Keratinocyte (primary cell): ENCODE measurements around the gene OR8G5. TPM values are rescaled to one million over a fixed set of nuclear protein-coding genes. Genes with fewer than 3 reads are reported as not detected.

Experiments used
- DNase-seq: peaks from one replicate; pipeline ENCODE4 v3.0.0-alpha.2; 2011; ENCODE audit warnings: low read depth, missing footprints, low spot score
- FAIRE-seq: peaks from 2 replicates; lab custom pipeline; 2011; peaks lifted over from hg19 to GRCh38; lab: Jason Lieb, UNC
- H2AFZ ChIP-seq: 2 replicates; pipeline ENCODE4 v1.6.0; 2012; ENCODE audit warnings: low read length, control low read depth, inconsistent platforms; ENCODE audit not compliant: control insufficient read depth
- H3K27ac ChIP-seq: 2 replicates; pipeline ENCODE4 v1.5.1; 2011; ENCODE audit warnings: low read length; ENCODE audit not compliant: control insufficient read depth, insufficient read depth
- H3K27me3 ChIP-seq: 3 replicates; pipeline ENCODE4 v1.6.0; 2011; ENCODE audit warnings: low read length; ENCODE audit not compliant: control insufficient read depth, insufficient read depth; ENCODE audit errors: extremely low read depth
- H3K36me3 ChIP-seq, 2 experiments: 2 replicates in 1 of 2; 3 replicates in 1 of 2; pipeline ENCODE4 v1.5.1; 2011; ENCODE audit warnings: low read length in 2 of 2, mild to moderate bottlenecking in 1 of 2; ENCODE audit not compliant: control insufficient read depth in 2 of 2, insufficient read depth in 2 of 2; ENCODE audit errors: extremely low read depth in 1 of 2
- H3K4me1 ChIP-seq: 3 replicates; pipeline ENCODE4 v1.5.1; 2011; ENCODE audit warnings: low read length; ENCODE audit not compliant: control insufficient read depth, insufficient read depth; ENCODE audit errors: extremely low read depth
- H3K4me2 ChIP-seq: 3 replicates; pipeline ENCODE4 v1.6.0; 2011; ENCODE audit warnings: low read depth, low read length; ENCODE audit not compliant: control insufficient read depth, insufficient read depth; ENCODE audit errors: extremely low read depth
- H3K4me3 ChIP-seq, 3 experiments: fragments of 200-600 bp in 1 of 3; sonication (generic) in 1 of 3; 2 replicates in 2 of 3; 3 replicates in 1 of 3; pipeline ENCODE4 v1.5.1; 2011 to 2016; ENCODE audit warnings: low read length in 3 of 3, mild to moderate bottlenecking in 3 of 3, control low read depth in 2 of 3, inconsistent platforms in 1 of 3, low read depth in 1 of 3, mixed read lengths in 1 of 3, mixed run types in 1 of 3, moderate library complexity in 1 of 3; ENCODE audit not compliant: control insufficient read depth in 2 of 3, insufficient read depth in 2 of 3; ENCODE audit errors: extremely low read depth in 1 of 3
- H3K79me2 ChIP-seq: 2 replicates; pipeline ENCODE4 v1.6.0; 2012; ENCODE audit warnings: low read length; ENCODE audit not compliant: control insufficient read depth, insufficient read depth
- H3K9ac ChIP-seq: 3 replicates; pipeline ENCODE4 v1.6.0; 2011; ENCODE audit warnings: low read length; ENCODE audit not compliant: control insufficient read depth, insufficient read depth; ENCODE audit errors: extremely low read depth
- H3K9me1 ChIP-seq: 3 replicates; pipeline ENCODE4 v1.6.0; 2011; ENCODE audit warnings: low read length; ENCODE audit not compliant: control insufficient read depth, insufficient read depth; ENCODE audit errors: extremely low read depth
- H3K9me3 ChIP-seq: 2 replicates; pipeline ENCODE4 v1.5.1; 2012; ENCODE audit warnings: low read depth, low read length; ENCODE audit not compliant: control insufficient read depth
- H4K20me1 ChIP-seq: 3 replicates; pipeline ENCODE4 v1.6.0; 2011; ENCODE audit warnings: low read length; ENCODE audit not compliant: control insufficient read depth, insufficient read depth; ENCODE audit errors: extremely low read depth
- CTCF ChIP-seq, 3 experiments: IDR thresholded peaks in 1 of 3; conservative IDR thresholded peaks in 1 of 3; optimal IDR thresholded peaks in 1 of 3; 2 replicates in 2 of 3; 3 replicates in 1 of 3; pipeline versions ENCODE3 to v1.5.1; 2011; ENCODE audit warnings: low read length in 3 of 3, mild to moderate bottlenecking in 3 of 3, moderate library complexity in 2 of 3, control low read depth in 1 of 3, inconsistent platforms in 1 of 3; ENCODE audit not compliant: insufficient read depth in 2 of 3; ENCODE audit errors: extremely low read depth in 1 of 3
- EZH2 ChIP-seq: IDR thresholded peaks from one replicate; pipeline ENCODE4 v1.6.1; 2012; ENCODE audit warnings: inconsistent platforms, mild to moderate bottlenecking, low read length, moderate library complexity
- dilution Hi-C: fragments of 300-500 bp; cut with MboI; formaldehyde crosslinking; loops from one replicate; pipeline ENCODE4 v1.7.0; 2020; ENCODE audit warnings: low sequenced_read_pairs; ENCODE audit not compliant: extremely low pct_ligation_motif_present
- polyA plus RNA-seq, 5 experiments: library from polyadenylated mRNA; depleted of rRNA in 3 of 5; stranded (reverse) in 3 of 5; stranded (forward) in 1 of 5; unstranded in 1 of 5; fragments of >200 nt; gene quantifications; 1 replicate in 1 of 5; 2 replicates in 3 of 5; 3 replicates in 1 of 5; pipeline versions ENCODE4 v1.2.1 to v1.2.3, GENCODE V29; 2011 to 2012; ENCODE audit warnings: missing spikeins in 2 of 5, low read depth in 1 of 5, low replicate concordance in 1 of 5

Gene OR8G5
- polyA plus RNA-seq, 1 donor (not counting 4 experiments of a cell fraction or from before 2014, with no cell fraction given) = not detected

GRCh38 chr11:124313849-124314248 lies 57.7 kb downstream of the OR8G5 start, which contains the start of gene OR8D1:
Gene OR8D1, minus strand, starts transcription at chr11:124313949. Its CDS starts 3,183 bp downstream, at chr11:124310766.
- FAIRE-seq (no peak), DNase-seq (no peak)
- H3K27ac ChIP-seq = no peak within 1 kb of the TSS
- no peaks in the 10 kb centered on the region for H3K4me1 ChIP-seq
- no peak within 1 kb of the TSS for H3K4me3 ChIP-seq
- no peaks in the 10 kb centered on the region for H3K79me2 ChIP-seq
- no peaks in the 10 kb centered on the region for H3K9me3 ChIP-seq
- dilution Hi-C loops = no loop called here
- H2AFZ ChIP-seq = no peak within 1 kb of the TSS
- H4K20me1 ChIP-seq = no peaks in the 10 kb centered on the region
- H3K9me1 ChIP-seq = no peaks in the 10 kb centered on the region
- H3K27me3 ChIP-seq = no peaks in the 10 kb centered on the region
- TF ChIP-seq CTCF (optimal IDR thresholded peaks at IDR 0.05 in 1 of 3, IDR thresholded peaks at IDR 0.05 in 1 of 3, conservative IDR thresholded peaks at IDR 0.05 in 1 of 3; ENCODE audit: extremely low read depth in 1 of 3, insufficient read depth in 2 of 3, low read length in 3 of 3) (no peak), EZH2 (no peak)
- H3K36me3 ChIP-seq = no peaks in the 10 kb centered on the region
- no peak within 1 kb of the TSS for H3K4me2 ChIP-seq
- H3K9ac ChIP-seq = no peak within 1 kb of the TSS

GRCh38 chr11:124315052-124315451 lies 58.9 kb downstream of the OR8G5 start:
- H3K9me1 ChIP-seq = no peaks in the 10 kb centered on the region
- H4K20me1 ChIP-seq = no peaks in the 10 kb centered on the region
- no peak overlapping the region for H3K27ac ChIP-seq
- no peaks in the 10 kb centered on the region for H3K4me1 ChIP-seq
- DNase-seq (no peak), FAIRE-seq (no peak)
- H3K27me3 ChIP-seq = no peaks in the 10 kb centered on the region
- H2AFZ ChIP-seq = no peak overlapping the region
- TF ChIP-seq CTCF (optimal IDR thresholded peaks at IDR 0.05 in 1 of 3, IDR thresholded peaks at IDR 0.05 in 1 of 3, conservative IDR thresholded peaks at IDR 0.05 in 1 of 3; ENCODE audit: extremely low read depth in 1 of 3, insufficient read depth in 2 of 3, low read length in 3 of 3) (no peak), EZH2 (no peak)
- no peaks in the 10 kb centered on the region for H3K36me3 ChIP-seq
- no peak overlapping the region for H3K9ac ChIP-seq
- H3K4me2 ChIP-seq = no peak overlapping the region
- H3K9me3 ChIP-seq = no peaks in the 10 kb centered on the region
- dilution Hi-C loops = no loop called here
- H3K4me3 ChIP-seq = no peak overlapping the region
- no peaks in the 10 kb centered on the region for H3K79me2 ChIP-seq

Other genes with a start within 250 kb of the OR8G5 start
- not detected in 3 replicates for gene OR10G4, start 243.4 kb upstream of the OR8G5 start, polyA plus RNA-seq
- not detected in 3 replicates for gene OR10G9, start 233.4 kb upstream of the OR8G5 start, polyA plus RNA-seq
- gene OR10G8, start 229.6 kb upstream of the OR8G5 start, polyA plus RNA-seq = not detected in 3 replicates
- not detected in 3 replicates for gene OR10G7, start 215.1 kb upstream of the OR8G5 start, polyA plus RNA-seq
- 29.7 to 39.5 TPM (median 36.4 TPM) in 3 replicates for gene VWA5A, start 140.9 kb upstream of the OR8G5 start, polyA plus RNA-seq
- not detected in 3 replicates for gene OR10D3, start 73.0 kb upstream of the OR8G5 start, polyA plus RNA-seq
- not detected in 3 replicates for gene OR8G1, start 15.3 kb upstream of the OR8G5 start, polyA plus RNA-seq
- not detected in 3 replicates for gene OR8D1, start 57.6 kb downstream of the OR8G5 start, polyA plus RNA-seq
- not detected in 3 replicates for gene OR8D2, start 63.8 kb downstream of the OR8G5 start, polyA plus RNA-seq
- not detected in 3 replicates for gene OR8B2, start 128.1 kb downstream of the OR8G5 start, polyA plus RNA-seq
- gene OR8B3, start 142.6 kb downstream of the OR8G5 start, polyA plus RNA-seq = not detected in 3 replicates
- gene OR8B4, start 168.5 kb downstream of the OR8G5 start, polyA plus RNA-seq = not detected in 3 replicates
- gene OR8B8, start 189.3 kb downstream of the OR8G5 start, polyA plus RNA-seq = not detected in 3 replicates